NK-92 (cell line): ENCODE data around the gene BRCC3.
A peak's percentile ranks its signal among the peaks of the same experiment; 100 is the strongest.

ENCODE experiments used
- DNase-seq: peaks from one replicate; lab custom pipeline; 2025; ENCODE audit not compliant: unreplicated experiment; lab: John Stamatoyannopoulos, UW

BRCC3 gene

GRCh38 chrX:155070975-155071693 is at the start of gene BRCC3, which contains the start of the genes CMC4 and MTCP1:
Gene BRCC3, plus strand, starts transcription at chrX:155071508. Its CDS starts 20 bp downstream, at chrX:155071528.
Gene CMC4, minus strand, starts transcription at chrX:155071136. Its CDS starts 7,113 bp downstream, at chrX:155064023.
Gene MTCP1, minus strand, starts transcription at chrX:155071136. Its CDS starts 5,126 bp downstream, at chrX:155066010.
- no peak for DNase-seq

- DNase-seq = no peak
Measured at GRCh38 chrX:155022585-155022984, 48.7 kb upstream of the BRCC3 start, which contains the start of gene F8. Gene F8, minus strand, starts transcription at chrX:155022723. Its CDS starts 171 bp downstream, at chrX:155022552.

GRCh38 chrX:155023907-155024833 is 47.1 kb upstream of the BRCC3 start:
- no peak for DNase-seq

GRCh38 chrX:155026420-155026726 is 44.9 kb upstream of the BRCC3 start:
- DNase-seq = no peak

GRCh38 chrX:155026727-155027508 is 44.4 kb upstream of the BRCC3 start, which contains the start of gene FUNDC2:
Gene FUNDC2, plus strand, starts transcription at chrX:155026844. Its CDS starts 95 bp downstream, at chrX:155026939.
- DNase-seq = peak; percentile 73

GRCh38 chrX:155027509-155028066 is 43.7 kb upstream of the BRCC3 start:
- no peak for DNase-seq

- DNase-seq = no peak
Measured at GRCh38 chrX:155028129-155028528, 43.2 kb upstream of the BRCC3 start.

- no peak for DNase-seq
Measured at GRCh38 chrX:155028877-155029291, 42.4 kb upstream of the BRCC3 start.

GRCh38 chrX:155031657-155032056 is 39.7 kb upstream of the BRCC3 start:
- DNase-seq = no peak

GRCh38 chrX:155035688-155036087 is 35.6 kb upstream of the BRCC3 start:
- no peak for DNase-seq

GRCh38 chrX:155046129-155046810 is 25.0 kb upstream of the BRCC3 start:
- no peak for DNase-seq

- no peak for DNase-seq
Measured at GRCh38 chrX:155046811-155047528, 24.3 kb upstream of the BRCC3 start.

GRCh38 chrX:155048977-155049619 is 22.2 kb upstream of the BRCC3 start:
- DNase-seq = no peak

- no peak for DNase-seq
Measured at GRCh38 chrX:155052738-155053498, 18.4 kb upstream of the BRCC3 start.

GRCh38 chrX:155053656-155054055 is 17.7 kb upstream of the BRCC3 start:
- DNase-seq = no peak

GRCh38 chrX:155054255-155054654 is 17.1 kb upstream of the BRCC3 start:
- DNase-seq = no peak

- no peak for DNase-seq
Measured at GRCh38 chrX:155055494-155055893, 15.8 kb upstream of the BRCC3 start.

- DNase-seq = no peak
Measured at GRCh38 chrX:155056471-155056870, 14.8 kb upstream of the BRCC3 start.
